Measurements from ENCODE around the gene GSG1L.

GSG1L gene

GRCh38 chr16:28019218-28019617, 44.3 kb downstream of the GSG1L start:
- no peak for DNase-seq (ENCODE audit: low read depth)

GRCh38 chr16:28014851-28015250, 48.7 kb downstream of the GSG1L start:
- no peak for DNase-seq (ENCODE audit: low read depth)

- DNase-seq (ENCODE audit: low read depth): no peak
Observed at GRCh38 chr16:28013878-28014277, 49.6 kb downstream of the GSG1L start.

- DNase-seq (ENCODE audit: low read depth): no peak
Observed at GRCh38 chr16:28013392-28013791, 50.1 kb downstream of the GSG1L start.

- no peak for DNase-seq (ENCODE audit: low read depth)
Observed at GRCh38 chr16:28011971-28012445, 51.5 kb downstream of the GSG1L start.

- DNase-seq (ENCODE audit: low read depth): no peak
Observed at GRCh38 chr16:28011223-28011622, 52.3 kb downstream of the GSG1L start.

GRCh38 chr16:28010671-28011070, 52.8 kb downstream of the GSG1L start:
- no peak for DNase-seq (ENCODE audit: low read depth)

- no peak for DNase-seq (ENCODE audit: low read depth)
Observed at GRCh38 chr16:28009586-28010373, 53.7 kb downstream of the GSG1L start.

GRCh38 chr16:28003923-28004322, 59.6 kb downstream of the GSG1L start:
- DNase-seq (ENCODE audit: low read depth): no peak

- DNase-seq (ENCODE audit: low read depth): no peak
Observed at GRCh38 chr16:28003021-28003865, 60.3 kb downstream of the GSG1L start.

GRCh38 chr16:28001642-28002041, 61.9 kb downstream of the GSG1L start:
- no peak for DNase-seq (ENCODE audit: low read depth)

- DNase-seq (ENCODE audit: low read depth): no peak
Observed at GRCh38 chr16:28001184-28001583, 62.3 kb downstream of the GSG1L start.

GRCh38 chr16:28000314-28001169, 63.0 kb downstream of the GSG1L start:
- DNase-seq (ENCODE audit: low read depth): no peak

- DNase-seq (ENCODE audit: low read depth): no peak
Observed at GRCh38 chr16:27999687-28000086, 63.8 kb downstream of the GSG1L start.

- no peak for DNase-seq (ENCODE audit: low read depth)
Observed at GRCh38 chr16:27995378-27995777, 68.1 kb downstream of the GSG1L start.

GRCh38 chr16:27994686-27995085, 68.8 kb downstream of the GSG1L start:
- DNase-seq (ENCODE audit: low read depth): no peak

GRCh38 chr16:27993587-27993986, 69.9 kb downstream of the GSG1L start:
- DNase-seq (ENCODE audit: low read depth): no peak

GRCh38 chr16:27991876-27992275, 71.6 kb downstream of the GSG1L start:
- DNase-seq (ENCODE audit: low read depth): no peak

- no peak for DNase-seq (ENCODE audit: low read depth)
Observed at GRCh38 chr16:27985981-27986380, 77.5 kb downstream of the GSG1L start.

- no peak for DNase-seq (ENCODE audit: low read depth)
Observed at GRCh38 chr16:27984121-27984520, 79.4 kb downstream of the GSG1L start.

GRCh38 chr16:27983244-27983643, 80.3 kb downstream of the GSG1L start:
- no peak for DNase-seq (ENCODE audit: low read depth)

GRCh38 chr16:27982184-27982583, 81.3 kb downstream of the GSG1L start:
- DNase-seq (ENCODE audit: low read depth): no peak

Measured in HS-27A (cell line).